Glutamatergic neuron (in vitro differentiated cells): ENCODE results near the gene VSIG2. TPM values are rescaled to one million over a fixed set of nuclear protein-coding genes. Genes with fewer than 3 reads are reported as not detected.

Experiments used
- DNase-seq: peaks from one replicate; pipeline ENCODE4 v3.0.0; 2022
- H3K27ac Mint-ChIP-seq: one replicate; pipeline ENCODE4 v1.8.0; 2020; ENCODE audit warnings: mild to moderate bottlenecking, mixed read lengths, inconsistent platforms; ENCODE audit not compliant: unreplicated experiment
- H3K27me3 Mint-ChIP-seq: one replicate; pipeline ENCODE4 v1.8.0; 2020; ENCODE audit warnings: mild to moderate bottlenecking, moderate library complexity, mixed read lengths, inconsistent platforms; ENCODE audit not compliant: unreplicated experiment
- H3K36me3 Mint-ChIP-seq: one replicate; pipeline ENCODE4 v1.8.0; 2020; ENCODE audit warnings: mild to moderate bottlenecking, mixed read lengths, inconsistent platforms; ENCODE audit not compliant: unreplicated experiment
- H3K4me1 Mint-ChIP-seq: one replicate; pipeline ENCODE4 v1.8.0; 2020; ENCODE audit warnings: mild to moderate bottlenecking, low read depth, mixed read lengths, inconsistent platforms; ENCODE audit not compliant: unreplicated experiment
- H3K4me3 Mint-ChIP-seq: one replicate; pipeline ENCODE4 v1.8.0; 2020; ENCODE audit warnings: mild to moderate bottlenecking, mixed read lengths, inconsistent platforms; ENCODE audit not compliant: unreplicated experiment
- H3K9me3 Mint-ChIP-seq: one replicate; pipeline ENCODE4 v1.8.0; 2020; ENCODE audit warnings: mild to moderate bottlenecking, moderate library complexity, mixed read lengths, inconsistent platforms; ENCODE audit not compliant: unreplicated experiment
- total RNA-seq: library from RNA; stranded (reverse); fragmentation: NEBNext Ultra II Directional; extraction: Animal tissue kit (Norgen Biotek cat#: 25700); gene quantifications from one replicate; pipeline ENCODE4 v1.2.1, GENCODE V29; 2021; ENCODE audit not compliant: unreplicated experiment
- TF ChIP-seq, protein P1 (sequence below): fragments of 200-600 bp; sonication (generic); IDR thresholded peaks from one replicate; pipeline ENCODE4 v1.5.0; 2021; ENCODE audit not compliant: partially characterized antibody, unreplicated experiment

VSIG2 gene
- total RNA-seq, 1 donor from 2014 or later, result not detected

DNA sequence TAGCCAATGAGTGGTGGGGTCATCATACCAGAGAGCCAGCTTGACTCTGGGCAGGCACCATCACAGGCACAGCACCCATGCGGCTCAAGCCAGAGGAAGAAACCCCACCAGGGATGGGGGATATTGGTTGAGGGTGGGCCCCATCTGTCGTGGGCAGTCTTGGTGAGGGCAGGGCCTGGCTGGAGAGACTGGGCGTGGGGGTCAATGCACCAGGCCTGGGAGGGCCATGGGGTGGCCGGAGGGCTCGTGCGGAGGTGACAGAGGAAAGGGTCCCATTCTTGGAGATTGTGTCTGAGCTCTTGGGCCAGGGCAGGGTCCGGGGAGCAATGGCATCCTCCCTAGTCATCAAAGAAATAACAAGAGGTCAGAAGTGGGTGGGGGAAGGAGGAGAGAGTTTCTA, 1.6 kb upstream of the VSIG2 start:
- H3K4me1 Mint-ChIP-seq, result peaks cover 10% of the 10 kb centered on the region
- DNase-seq, result no peak
- peaks cover 6% of the 10 kb centered on the region for H3K9me3 Mint-ChIP-seq
- no peak overlapping the region for H3K27ac Mint-ChIP-seq
- H3K27me3 Mint-ChIP-seq, result peaks cover 54% of the 10 kb centered on the region
- TF ChIP-seq, protein P1, sequence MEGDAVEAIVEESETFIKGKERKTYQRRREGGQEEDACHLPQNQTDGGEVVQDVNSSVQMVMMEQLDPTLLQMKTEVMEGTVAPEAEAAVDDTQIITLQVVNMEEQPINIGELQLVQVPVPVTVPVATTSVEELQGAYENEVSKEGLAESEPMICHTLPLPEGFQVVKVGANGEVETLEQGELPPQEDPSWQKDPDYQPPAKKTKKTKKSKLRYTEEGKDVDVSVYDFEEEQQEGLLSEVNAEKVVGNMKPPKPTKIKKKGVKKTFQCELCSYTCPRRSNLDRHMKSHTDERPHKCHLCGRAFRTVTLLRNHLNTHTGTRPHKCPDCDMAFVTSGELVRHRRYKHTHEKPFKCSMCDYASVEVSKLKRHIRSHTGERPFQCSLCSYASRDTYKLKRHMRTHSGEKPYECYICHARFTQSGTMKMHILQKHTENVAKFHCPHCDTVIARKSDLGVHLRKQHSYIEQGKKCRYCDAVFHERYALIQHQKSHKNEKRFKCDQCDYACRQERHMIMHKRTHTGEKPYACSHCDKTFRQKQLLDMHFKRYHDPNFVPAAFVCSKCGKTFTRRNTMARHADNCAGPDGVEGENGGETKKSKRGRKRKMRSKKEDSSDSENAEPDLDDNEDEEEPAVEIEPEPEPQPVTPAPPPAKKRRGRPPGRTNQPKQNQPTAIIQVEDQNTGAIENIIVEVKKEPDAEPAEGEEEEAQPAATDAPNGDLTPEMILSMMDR, result no peak
- no peak overlapping the region for H3K4me3 Mint-ChIP-seq
- no peaks in the 10 kb centered on the region for H3K36me3 Mint-ChIP-seq

DNA sequence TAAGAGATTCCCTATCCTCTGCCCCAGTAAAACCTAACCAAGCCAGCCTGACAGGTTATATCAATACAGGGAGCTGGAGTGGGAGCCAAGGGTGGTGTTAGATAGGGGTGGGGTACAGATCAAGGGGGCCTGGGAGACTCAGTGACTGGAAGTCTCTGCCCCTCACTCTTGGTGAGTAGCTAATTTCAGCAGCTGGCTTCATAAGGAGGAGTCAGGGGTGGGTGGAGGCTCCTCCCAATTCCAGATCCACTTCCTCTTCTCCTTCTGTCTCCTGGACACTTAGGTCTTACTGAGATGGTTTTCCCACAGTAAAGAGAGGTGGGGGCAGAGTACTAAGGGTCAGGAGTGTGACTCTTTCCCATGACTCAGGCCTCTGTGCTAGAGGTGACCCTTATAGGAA, 1.1 kb upstream of the VSIG2 start:
- H3K4me3 Mint-ChIP-seq, result no peak overlapping the region
- no peak overlapping the region for H3K27ac Mint-ChIP-seq
- DNase-seq, result no peak
- TF ChIP-seq, protein P1, result no peak
- H3K27me3 Mint-ChIP-seq, result peaks cover 52% of the 10 kb centered on the region
- no peaks in the 10 kb centered on the region for H3K36me3 Mint-ChIP-seq
- H3K9me3 Mint-ChIP-seq, result peaks cover 6% of the 10 kb centered on the region
- H3K4me1 Mint-ChIP-seq, result peaks cover 8% of the 10 kb centered on the region

DNA sequence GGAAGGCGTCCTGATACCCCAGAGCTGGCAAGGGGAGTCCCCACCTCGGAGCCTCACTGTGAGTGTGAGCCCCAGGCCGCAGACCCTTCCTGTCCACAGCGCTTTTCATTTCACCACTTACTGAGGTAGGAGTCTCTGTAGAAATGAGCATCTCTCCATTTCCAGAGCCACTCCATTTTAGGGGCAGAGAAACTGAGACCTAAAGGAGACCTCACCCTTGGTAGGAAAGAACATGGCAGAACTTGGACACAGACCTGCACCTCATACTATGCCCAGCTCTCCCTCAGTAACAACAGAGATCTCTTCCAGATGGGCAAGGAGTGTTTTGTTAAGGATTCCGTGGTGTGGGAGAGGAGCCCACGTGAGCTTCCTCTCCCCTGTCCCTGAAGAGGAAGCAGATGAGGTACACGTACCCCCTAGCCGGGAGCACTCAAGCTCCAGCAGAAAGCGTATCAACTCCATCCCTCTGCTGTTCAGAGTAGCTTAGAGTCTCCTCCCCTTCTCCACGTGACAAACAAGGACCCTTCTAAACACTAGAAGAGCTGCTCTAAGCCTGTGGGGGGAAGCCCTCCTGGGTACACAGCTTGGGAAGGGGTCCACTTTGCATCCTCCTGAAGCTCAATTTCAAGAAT, 532 bp upstream of the VSIG2 start:
- peaks cover 6% of the 10 kb centered on the region for H3K9me3 Mint-ChIP-seq
- no peaks in the 10 kb centered on the region for H3K36me3 Mint-ChIP-seq
- peaks cover 9% of the 10 kb centered on the region for H3K4me1 Mint-ChIP-seq
- H3K4me3 Mint-ChIP-seq, result no peak overlapping the region
- no peak overlapping the region for H3K27ac Mint-ChIP-seq
- peaks cover 52% of the 10 kb centered on the region for H3K27me3 Mint-ChIP-seq
- no peak for DNase-seq
- TF ChIP-seq, protein P1, result no peak

DNA sequence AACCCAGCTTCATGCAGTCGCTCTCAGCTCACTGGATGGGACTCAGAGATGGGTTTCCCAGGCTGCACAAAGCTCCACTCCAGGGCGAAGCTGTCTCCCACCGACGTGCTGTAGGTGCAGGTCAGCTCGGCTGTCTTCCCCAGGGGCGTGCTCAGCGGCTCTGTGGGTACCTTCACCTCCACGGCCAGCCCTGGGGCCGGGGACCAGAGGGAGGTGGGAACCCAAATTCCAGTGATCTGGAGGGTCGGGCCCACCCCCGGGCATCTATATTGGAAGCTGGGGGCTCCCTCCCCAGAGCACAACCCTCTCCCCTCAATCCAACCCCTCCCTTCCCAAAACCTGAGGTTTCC, 689 bp downstream of the VSIG2 start:
- Mint-ChIP-seq H3K36me3 (no peaks in the 10 kb centered on the region), H3K9me3 (peaks cover 6% of the 10 kb centered on the region)
- DNase-seq, result peak; percentile 22

DNA sequence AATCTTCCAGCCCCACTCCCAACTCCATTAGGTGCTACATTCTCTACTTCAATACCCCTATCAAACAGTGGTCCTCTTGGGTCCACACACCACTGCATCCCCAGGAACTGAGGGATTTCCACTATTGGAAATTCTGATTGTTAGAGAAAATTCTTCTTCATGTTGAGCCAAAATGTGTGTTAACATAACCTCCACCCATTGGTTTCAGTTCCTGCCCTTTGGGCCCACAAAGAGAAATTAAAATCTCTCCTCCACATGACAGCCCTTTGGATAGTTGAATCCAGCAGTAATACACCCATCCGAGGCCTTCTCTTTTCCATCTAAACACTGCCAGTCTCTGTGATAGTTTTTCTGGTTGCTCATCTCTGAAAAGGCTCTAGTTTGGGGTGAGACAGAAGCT, 2.1 kb downstream of the VSIG2 start:
- peaks cover 6% of the 10 kb centered on the region for H3K9me3 Mint-ChIP-seq

More for the DNA sequence above, 689 bp downstream of the VSIG2 start:
- TF ChIP-seq, protein P1, result no peak
- Mint-ChIP-seq H3K4me3 (no peak overlapping the region), H3K27ac (no peak overlapping the region), H3K27me3 (peaks cover 50% of the 10 kb centered on the region), H3K4me1 (peaks cover 9% of the 10 kb centered on the region)

More for the DNA sequence above, 2.1 kb downstream of the VSIG2 start:
- TF ChIP-seq, protein P1, result no peak
- DNase-seq, result no peak
- Mint-ChIP-seq H3K4me3 (no peak overlapping the region), H3K4me1 (peaks cover 10% of the 10 kb centered on the region), H3K27me3 (peaks cover 51% of the 10 kb centered on the region), H3K36me3 (no peaks in the 10 kb centered on the region), H3K27ac (no peak overlapping the region)
